Stimulated activated naive B cell treated with anti-CD40 and anti-IgM and Interleukin-4, amounts not matched to agents 10 μg/mL and 1 μg/mL and 100 μg/mL, for 72 hours (primary cell): Measurements from ENCODE around the gene PTPRT.
"Not testable (repeated sequence)": the region's sequence is repeated elsewhere in the genome, so short reads cannot be mapped to it uniquely, and the experiment has no call there.

Source experiments
- ATAC-seq, 2 donors: fragments of 150-1000 bp; cut with Tn5 transposase; replicated peaks; 2 replicates each; pipeline ENCODE4 v1.10.0; 2021; ENCODE audit warnings: moderate library complexity in 1 of 2
- DNase-seq: peaks from one replicate; pipeline ENCODE4 v3.0.0; 2021
- H3K27ac Mint-ChIP-seq: one replicate; pipeline ENCODE4 v1.8.0; 2022; ENCODE audit warnings: mild to moderate bottlenecking, mixed read lengths
- H3K27me3 Mint-ChIP-seq, 2 donors: one replicate each; pipeline ENCODE4 v1.8.0; 2022; ENCODE audit warnings: mixed read lengths in 2 of 2
- H3K36me3 Mint-ChIP-seq, 2 donors: one replicate each; pipeline ENCODE4 v1.8.0; 2022; ENCODE audit warnings: mixed read lengths in 2 of 2, mild to moderate bottlenecking in 1 of 2
- H3K4me1 Mint-ChIP-seq, 2 donors: one replicate each; pipeline ENCODE4 v1.8.0; 2022; ENCODE audit warnings: mixed read lengths in 2 of 2, mild to moderate bottlenecking in 1 of 2
- H3K4me3 Mint-ChIP-seq, 2 donors: one replicate each; pipeline ENCODE4 v1.8.0; 2022; ENCODE audit warnings: mild to moderate bottlenecking in 2 of 2, mixed read lengths in 2 of 2, moderate library complexity in 1 of 2
- H3K9me3 Mint-ChIP-seq, 2 donors: one replicate each; pipeline ENCODE4 v1.8.0; 2022; ENCODE audit warnings: mixed read lengths in 2 of 2, mild to moderate bottlenecking in 1 of 2

Gene PTPRT

GRCh38 chr20:42945234-42945994 lies 244.3 kb downstream of the PTPRT start:
- no peak overlapping the region for H3K27ac Mint-ChIP-seq
- no peak for DNase-seq
- no peaks in the 10 kb centered on the region for H3K4me1 Mint-ChIP-seq
- ATAC-seq = no peak
- peaks cover 8 to 15% of the 10 kb centered on the region in 2 donors for H3K9me3 Mint-ChIP-seq
- H3K27me3 Mint-ChIP-seq = no peaks in the 10 kb centered on the region
- no peaks in the 10 kb centered on the region for H3K36me3 Mint-ChIP-seq
- no peak overlapping the region for H3K4me3 Mint-ChIP-seq

GRCh38 chr20:42941629-42942028 lies 248.1 kb downstream of the PTPRT start:
- Mint-ChIP-seq H3K27ac (no peak overlapping the region), H3K4me3 (no peak overlapping the region), H3K9me3 (peaks cover 0 to 4% of the 10 kb centered on the region in 2 donors), H3K36me3 (no peaks in the 10 kb centered on the region), H3K4me1 (no peaks in the 10 kb centered on the region), H3K27me3 (no peaks in the 10 kb centered on the region)
- DNase-seq (no peak), ATAC-seq (no peak)

- Mint-ChIP-seq H3K4me3 (no peak overlapping the region), H3K9me3 (peaks cover 0 to 4% of the 10 kb centered on the region in 2 donors), H3K27ac (no peak overlapping the region), H3K4me1 (no peaks in the 10 kb centered on the region), H3K36me3 (no peaks in the 10 kb centered on the region), H3K27me3 (no peaks in the 10 kb centered on the region)
- no peak for DNase-seq
- no peak for ATAC-seq
Measured at GRCh38 chr20:42938441-42939205, 251.1 kb downstream of the PTPRT start.

- no peak overlapping the region for H3K27ac Mint-ChIP-seq
- no peaks in the 10 kb centered on the region for H3K4me1 Mint-ChIP-seq
- H3K9me3 Mint-ChIP-seq = peaks cover 0 to 7% of the 10 kb centered on the region in 2 donors
Measured at GRCh38 chr20:42936482-42936881, 253.2 kb downstream of the PTPRT start.

GRCh38 chr20:42924215-42924614 lies 265.5 kb downstream of the PTPRT start:
- H3K9me3 Mint-ChIP-seq = peaks cover 2 to 7% of the 10 kb centered on the region in 2 donors
- no peak overlapping the region for H3K4me3 Mint-ChIP-seq
- ATAC-seq = no peak
- no peak for DNase-seq
- H3K27ac Mint-ChIP-seq = no peak overlapping the region
- H3K36me3 Mint-ChIP-seq = no peaks in the 10 kb centered on the region
- H3K4me1 Mint-ChIP-seq = no peaks in the 10 kb centered on the region
- H3K27me3 Mint-ChIP-seq = peaks cover 0 to 6% of the 10 kb centered on the region in 2 donors

More at GRCh38 chr20:42936482-42936881, 253.2 kb downstream of the PTPRT start:
- H3K4me3 Mint-ChIP-seq = no peak overlapping the region
- DNase-seq = no peak
- no peak for ATAC-seq
- no peaks in the 10 kb centered on the region for H3K36me3 Mint-ChIP-seq
- no peaks in the 10 kb centered on the region for H3K27me3 Mint-ChIP-seq

- no peak for ATAC-seq
- Mint-ChIP-seq H3K4me1 (no peaks in the 10 kb centered on the region), H3K9me3 (peaks cover 4 to 7% of the 10 kb centered on the region in 2 donors)
Measured at GRCh38 chr20:42923348-42923918, 266.3 kb downstream of the PTPRT start.

GRCh38 chr20:42920776-42921175 lies 268.9 kb downstream of the PTPRT start:
- no peak overlapping the region for H3K27ac Mint-ChIP-seq
- DNase-seq (no peak), ATAC-seq (no peak)
- H3K4me1 Mint-ChIP-seq = no peaks in the 10 kb centered on the region
- peaks cover 5 to 10% of the 10 kb centered on the region in 2 donors for H3K9me3 Mint-ChIP-seq
- H3K27me3 Mint-ChIP-seq = no peaks in the 10 kb centered on the region
- H3K4me3 Mint-ChIP-seq = no peak overlapping the region
- no peaks in the 10 kb centered on the region for H3K36me3 Mint-ChIP-seq

More at GRCh38 chr20:42923348-42923918, 266.3 kb downstream of the PTPRT start:
- H3K4me3 Mint-ChIP-seq = no peak overlapping the region
- no peaks in the 10 kb centered on the region for H3K36me3 Mint-ChIP-seq
- peaks cover 0 to 6% of the 10 kb centered on the region in 2 donors for H3K27me3 Mint-ChIP-seq
- DNase-seq = no peak
- no peak overlapping the region for H3K27ac Mint-ChIP-seq

- peaks cover 5 to 10% of the 10 kb centered on the region in 2 donors for H3K9me3 Mint-ChIP-seq
- H3K27ac Mint-ChIP-seq = no peak overlapping the region
- no peak overlapping the region for H3K4me3 Mint-ChIP-seq
- H3K27me3 Mint-ChIP-seq = no peaks in the 10 kb centered on the region
- no peaks in the 10 kb centered on the region for H3K4me1 Mint-ChIP-seq
- H3K36me3 Mint-ChIP-seq = no peaks in the 10 kb centered on the region
- ATAC-seq (no peak), DNase-seq (no peak)
Measured at GRCh38 chr20:42919316-42919715, 270.4 kb downstream of the PTPRT start.

GRCh38 chr20:42915081-42915480 lies 274.6 kb downstream of the PTPRT start:
- no peak for DNase-seq
- no peaks in the 10 kb centered on the region for H3K27me3 Mint-ChIP-seq
- H3K4me1 Mint-ChIP-seq = no peaks in the 10 kb centered on the region
- no peak overlapping the region for H3K4me3 Mint-ChIP-seq
- no peak overlapping the region for H3K27ac Mint-ChIP-seq
- no peak for ATAC-seq
- H3K36me3 Mint-ChIP-seq = no peaks in the 10 kb centered on the region
- H3K9me3 Mint-ChIP-seq = peaks cover 4 to 9% of the 10 kb centered on the region in 2 donors

- ATAC-seq (no peak), DNase-seq (no peak)
- Mint-ChIP-seq H3K27me3 (no peaks in the 10 kb centered on the region), H3K4me3 (no peak overlapping the region), H3K36me3 (no peaks in the 10 kb centered on the region), H3K4me1 (no peaks in the 10 kb centered on the region), H3K9me3 (peaks cover 4 to 9% of the 10 kb centered on the region in 2 donors), H3K27ac (no peak overlapping the region)
Measured at GRCh38 chr20:42914302-42914701, 275.4 kb downstream of the PTPRT start.

GRCh38 chr20:42910808-42911207 lies 278.9 kb downstream of the PTPRT start:
- H3K4me1 Mint-ChIP-seq = not testable (repeated sequence)

GRCh38 chr20:42907730-42908129 lies 282.0 kb downstream of the PTPRT start:
- Mint-ChIP-seq H3K36me3 (no peaks in the 10 kb centered on the region), H3K27ac (no peak overlapping the region), H3K4me3 (no peak overlapping the region), H3K9me3 (peaks cover 6 to 11% of the 10 kb centered on the region in 2 donors), H3K4me1 (no peaks in the 10 kb centered on the region), H3K27me3 (no peaks in the 10 kb centered on the region)
- DNase-seq (no peak), ATAC-seq (no peak)

More at GRCh38 chr20:42910808-42911207, 278.9 kb downstream of the PTPRT start:
- not testable (repeated sequence) for H3K4me3 Mint-ChIP-seq, H3K36me3 Mint-ChIP-seq, ATAC-seq, H3K27me3 Mint-ChIP-seq, H3K27ac Mint-ChIP-seq, DNase-seq
- H3K9me3 Mint-ChIP-seq = peaks cover 3 to 11% of the 10 kb centered on the region in 2 donors

- DNase-seq (no peak), ATAC-seq (no peak)
- H3K4me3 Mint-ChIP-seq = no peak overlapping the region
- H3K4me1 Mint-ChIP-seq = no peaks in the 10 kb centered on the region
- no peak overlapping the region for H3K27ac Mint-ChIP-seq
- H3K27me3 Mint-ChIP-seq = no peaks in the 10 kb centered on the region
- peaks cover 6 to 11% of the 10 kb centered on the region in 2 donors for H3K9me3 Mint-ChIP-seq
- no peaks in the 10 kb centered on the region for H3K36me3 Mint-ChIP-seq
Measured at GRCh38 chr20:42906120-42906519, 283.6 kb downstream of the PTPRT start.

GRCh38 chr20:42902509-42902908 lies 287.2 kb downstream of the PTPRT start:
- Mint-ChIP-seq H3K27me3 (no peaks in the 10 kb centered on the region), H3K36me3 (no peaks in the 10 kb centered on the region), H3K27ac (no peak overlapping the region), H3K9me3 (peaks cover 5 to 8% of the 10 kb centered on the region in 2 donors), H3K4me1 (no peaks in the 10 kb centered on the region), H3K4me3 (no peak overlapping the region)
- ATAC-seq = no peak
- no peak for DNase-seq
